Measurements from ENCODE around the gene PRRC2A.
"Not testable (repeated sequence)": the region's sequence is repeated elsewhere in the genome, so short reads cannot be mapped to it uniquely, and the experiment has no call there.

Gene PRRC2A

GRCh38 chr6:31586008-31586407, 34.5 kb upstream of the PRRC2A start, which contains the start of gene LST1:
Gene LST1, plus strand, starts transcription at chr6:31586277. Its CDS starts 1,023 bp downstream, at chr6:31587300.
- no peak for DNase-seq (ENCODE audit: low spot score)

DNA sequence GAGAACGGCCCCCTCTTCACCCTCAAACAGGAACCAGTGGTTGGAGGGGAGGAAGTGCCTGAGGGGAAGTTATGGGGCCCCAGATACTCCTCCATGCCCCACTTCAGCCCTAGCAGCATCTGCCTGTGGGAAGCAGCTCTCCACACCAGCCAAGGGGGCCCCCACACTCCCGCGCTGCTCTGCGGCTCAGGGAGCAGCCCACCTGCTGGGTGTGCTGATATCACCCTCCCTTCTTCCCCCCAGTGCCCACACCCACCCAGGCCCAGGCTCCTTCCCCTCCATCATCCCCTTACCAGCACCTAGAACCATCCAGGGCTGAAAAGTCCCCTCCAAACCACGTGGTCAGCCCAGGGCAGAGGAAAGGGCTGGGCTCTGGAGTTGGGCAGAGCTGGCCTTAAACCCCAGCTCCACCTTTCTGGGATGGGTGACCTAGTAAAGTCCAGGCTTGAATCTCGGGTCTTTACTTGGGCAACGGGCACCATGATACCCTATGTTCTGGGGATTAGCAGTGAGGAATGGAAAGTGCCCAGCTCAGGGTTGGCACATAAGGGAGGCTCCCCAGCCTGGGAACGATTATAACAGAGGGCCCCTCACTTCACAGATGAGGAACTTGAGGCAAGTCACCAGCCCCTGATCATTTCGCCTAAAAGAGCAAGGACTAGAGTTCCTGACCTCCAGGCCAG, 33.8 kb upstream of the PRRC2A start:
- no peak for DNase-seq (ENCODE audit: low spot score)

DNA sequence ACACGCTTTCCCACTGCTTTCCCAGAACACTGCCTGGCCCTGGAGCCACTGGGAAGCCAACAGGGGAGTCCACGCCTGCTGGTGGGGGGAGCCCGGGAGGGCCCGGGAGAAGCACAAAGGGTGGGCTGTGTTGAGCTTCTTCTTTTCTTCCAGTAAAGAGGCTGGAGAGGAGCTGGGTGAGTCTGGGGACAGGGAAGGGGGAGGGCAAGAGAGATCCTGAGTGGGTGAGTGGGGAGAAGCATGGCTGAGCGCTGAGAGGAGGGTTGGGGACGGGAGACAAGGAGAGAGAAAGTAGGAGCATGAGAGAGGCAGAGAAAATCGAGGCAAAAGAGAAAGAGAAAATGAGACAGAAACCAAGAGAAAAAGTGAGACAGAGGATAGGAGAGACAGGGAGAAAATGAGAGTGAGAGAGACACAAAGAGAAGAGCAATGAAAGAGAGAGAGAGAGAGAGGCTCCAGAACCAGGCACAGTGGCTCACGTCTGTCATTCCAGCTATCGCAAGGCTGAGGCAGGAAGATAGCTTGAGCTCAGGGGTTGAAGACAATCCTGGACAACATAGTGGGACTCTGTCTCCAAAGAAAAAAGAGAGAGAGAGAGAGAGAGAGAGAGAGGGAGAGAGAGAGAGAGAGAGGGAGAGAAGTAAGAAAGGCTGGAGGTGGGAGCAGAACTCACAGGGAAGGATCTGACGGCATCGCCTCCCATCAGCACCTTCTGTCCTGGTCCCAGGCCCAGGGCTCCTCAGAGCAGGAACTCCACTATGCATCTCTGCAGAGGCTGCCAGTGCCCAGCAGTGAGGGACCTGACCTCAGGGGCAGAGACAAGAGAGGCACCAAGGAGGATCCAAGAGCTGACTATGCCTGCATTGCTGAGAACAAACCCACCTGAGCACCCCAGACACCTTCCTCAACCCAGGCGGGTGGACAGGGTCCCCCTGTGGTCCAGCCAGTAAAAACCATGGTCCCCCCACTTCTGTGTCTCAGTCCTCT, 32.4 kb upstream of the PRRC2A start:
- DNase-seq (ENCODE audit: low spot score), result no peak

DNA sequence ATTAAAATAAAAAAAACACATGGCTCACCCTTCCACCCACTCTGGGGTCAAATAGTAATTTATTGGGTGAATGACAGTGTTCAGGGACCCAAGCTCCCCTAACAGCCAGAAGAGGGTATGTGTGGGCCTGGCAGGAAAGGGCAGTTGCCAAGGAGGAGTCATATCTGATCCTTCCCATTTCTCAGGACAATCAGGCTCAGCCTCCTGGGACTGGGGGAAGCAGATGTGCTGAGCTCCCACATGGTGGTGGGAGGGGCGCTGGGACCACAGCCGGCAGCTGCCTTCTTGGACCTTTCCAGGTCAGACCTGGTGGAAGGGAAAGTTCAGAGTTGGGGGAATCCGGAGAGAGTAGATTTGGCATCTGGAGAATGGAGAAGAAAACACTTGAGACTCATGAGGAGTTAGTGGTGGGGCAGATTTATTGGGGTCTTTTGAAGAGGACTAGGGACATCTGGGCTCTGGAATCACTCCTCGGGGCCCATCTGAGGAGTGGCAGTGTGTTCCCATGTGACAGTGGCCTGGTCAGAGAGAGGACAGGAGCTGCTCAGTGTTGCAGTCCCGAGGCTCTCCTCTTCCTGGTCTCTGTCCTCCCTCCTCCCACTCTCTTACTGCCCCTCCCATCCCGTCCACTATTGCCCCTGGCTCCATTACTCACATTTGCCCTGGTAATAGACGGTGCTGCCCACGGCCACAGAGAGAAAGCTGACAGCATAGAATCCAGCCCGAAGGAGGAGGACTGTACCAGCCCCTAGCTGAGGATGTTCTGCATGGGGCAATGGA, 31.5 kb upstream of the PRRC2A start:
- DNase-seq (ENCODE audit: low spot score), result no peak

- not testable (repeated sequence) for DNase-seq (ENCODE audit: low spot score)
These were observed 29.8 kb upstream of the PRRC2A start for GRCh38 chr6:31590691-31591090.

DNA sequence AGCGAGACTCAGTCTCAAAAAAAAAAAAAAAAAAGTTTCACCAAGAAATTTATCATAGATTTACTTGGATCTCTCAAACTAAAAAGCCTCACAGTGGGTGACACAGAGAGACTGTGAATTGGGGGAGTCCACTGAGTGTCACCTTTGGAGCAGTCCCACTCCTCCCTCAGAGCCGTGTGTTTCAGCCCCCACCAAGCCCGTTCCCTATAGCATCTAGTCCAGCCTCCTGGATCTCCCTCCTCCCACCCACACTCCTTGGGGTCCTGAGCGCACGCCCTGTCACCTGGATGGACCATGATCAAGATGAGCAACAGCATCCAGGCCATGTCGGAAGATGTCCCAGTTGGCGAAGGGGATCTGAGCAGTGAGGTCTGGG, 28.1 kb upstream of the PRRC2A start:
- DNase-seq (ENCODE audit: low spot score), result no peak

DNA sequence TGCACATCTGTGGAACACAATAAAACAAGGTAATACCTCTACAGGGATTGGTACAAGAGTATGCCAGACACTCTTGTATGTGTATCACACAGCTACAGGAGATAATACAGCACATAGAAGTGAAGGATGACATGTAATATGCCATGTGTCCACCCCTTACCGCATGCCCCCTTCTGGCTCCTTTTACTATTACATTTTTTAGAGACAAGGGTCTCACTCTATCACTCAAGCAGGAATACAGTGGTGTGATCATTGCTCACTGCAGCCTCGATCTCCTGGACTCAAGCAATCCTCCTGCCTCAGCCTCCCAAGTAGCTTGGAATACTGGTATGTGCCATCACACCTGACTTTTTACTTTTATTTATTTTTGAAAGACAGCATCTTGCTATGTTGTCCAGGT, 23.5 kb upstream of the PRRC2A start:
- peak; percentile 73 for DNase-seq (ENCODE audit: low spot score)

DNA sequence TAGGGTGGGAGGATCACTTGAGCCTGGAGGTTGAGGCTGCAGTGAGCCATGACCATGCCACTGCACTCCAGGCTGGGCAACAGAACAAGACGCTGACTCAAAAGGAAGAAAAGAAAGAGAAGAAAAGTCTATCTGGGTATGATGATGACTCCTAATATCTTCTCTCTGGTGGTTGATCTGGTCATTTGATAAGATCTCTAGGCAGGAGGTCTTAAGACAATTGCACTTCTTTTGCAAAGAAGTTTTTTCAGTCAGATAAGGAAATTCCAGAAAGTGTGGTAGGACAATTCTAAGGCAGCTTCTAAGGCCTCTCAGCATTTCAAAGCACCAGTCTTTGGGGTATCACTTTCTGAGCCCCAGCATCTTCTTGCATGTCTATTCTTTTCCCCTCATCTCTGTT, 13.2 kb upstream of the PRRC2A start:
- no peak for DNase-seq (ENCODE audit: low spot score)

GRCh38 chr6:31609519-31610406, 10.8 kb upstream of the PRRC2A start:
- DNase-seq (ENCODE audit: low spot score), result no peak

- DNase-seq (ENCODE audit: low spot score), result no peak
These were observed 9.5 kb upstream of the PRRC2A start for GRCh38 chr6:31610968-31611367.

- no peak for DNase-seq (ENCODE audit: low spot score)
These were observed 6.4 kb upstream of the PRRC2A start for GRCh38 chr6:31614075-31614619.

- DNase-seq (ENCODE audit: low spot score), result no peak
These were observed 5.6 kb upstream of the PRRC2A start, which contains the start of gene AIF1 for GRCh38 chr6:31614684-31615578. Gene AIF1, plus strand, starts transcription at chr6:31615234. Its CDS starts 96 bp downstream, at chr6:31615330.

- DNase-seq (ENCODE audit: low spot score), result no peak
These were observed 4.8 kb upstream of the PRRC2A start for GRCh38 chr6:31615748-31616147.

DNA sequence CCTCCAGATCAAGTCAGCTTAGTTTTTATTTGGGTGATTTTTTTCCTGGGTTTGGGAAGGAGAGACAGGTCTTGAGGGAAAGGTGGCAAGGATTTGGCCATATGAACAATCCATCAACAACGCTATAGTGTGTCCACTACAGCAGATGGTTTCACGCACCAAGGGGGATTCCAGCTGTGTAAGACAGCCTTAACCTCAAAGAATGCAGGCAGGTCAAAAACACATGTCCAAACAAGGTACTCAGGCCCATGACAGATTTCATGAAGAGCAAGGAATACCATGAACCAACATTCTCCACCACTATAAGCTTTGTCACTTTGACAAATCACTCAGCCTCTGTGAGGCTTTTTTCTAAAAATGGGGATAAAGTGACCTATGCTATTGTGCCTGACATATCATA, 3.5 kb upstream of the PRRC2A start:
- no peak for DNase-seq (ENCODE audit: low spot score)

- peak; percentile 97 for DNase-seq (ENCODE audit: low spot score)
These were observed 520 bp upstream of the PRRC2A start for GRCh38 chr6:31619805-31620585.

- DNase-seq (ENCODE audit: low spot score), result no peak
These were observed 915 bp downstream of the PRRC2A start for GRCh38 chr6:31621320-31621939.

DNA sequence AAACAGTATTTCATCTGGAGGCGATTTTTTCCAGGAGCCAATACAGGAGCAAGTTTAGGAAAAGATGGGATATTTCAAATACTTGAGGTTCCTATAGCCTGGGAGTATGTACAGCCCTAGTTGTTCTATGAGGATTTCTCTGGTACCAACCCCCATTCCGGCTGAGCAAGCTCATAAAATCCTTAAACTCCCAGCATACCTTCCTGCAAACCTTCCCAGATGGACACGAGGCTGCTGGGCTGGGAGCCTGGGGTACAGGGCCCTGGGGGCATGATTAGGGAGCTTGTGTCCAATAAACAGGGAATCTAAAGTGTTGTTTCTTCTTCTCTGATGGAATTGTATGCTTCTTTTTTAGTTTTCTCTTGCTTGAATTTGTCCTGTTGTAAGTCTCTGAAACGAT, 1.5 kb downstream of the PRRC2A start:
- no peak for DNase-seq (ENCODE audit: low spot score)

DNA sequence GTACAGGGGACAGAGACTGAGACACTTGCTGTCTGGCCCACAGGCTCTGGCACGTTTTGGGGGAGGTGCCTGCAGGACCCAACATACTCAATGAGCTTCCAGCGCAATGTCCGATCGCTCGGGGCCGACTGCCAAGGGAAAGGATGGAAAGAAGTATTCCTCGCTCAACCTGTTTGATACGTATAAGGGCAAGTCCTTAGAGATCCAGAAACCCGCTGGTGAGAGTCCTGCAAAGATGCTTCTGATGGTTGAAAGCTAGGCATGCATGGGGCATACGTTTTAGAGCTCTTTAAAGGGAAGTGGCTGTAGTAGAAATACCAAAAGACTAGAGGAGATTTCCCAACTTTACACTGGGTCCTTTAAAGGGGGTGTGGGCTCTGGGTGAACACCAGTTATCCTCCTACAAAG, 2.2 kb downstream of the PRRC2A start:
- no peak for DNase-seq (ENCODE audit: low spot score)

- no peak for DNase-seq (ENCODE audit: low spot score)
These were observed 3.6 kb downstream of the PRRC2A start for GRCh38 chr6:31624070-31624469.
